Choroid plexus epithelial cell (primary cell): ENCODE measurements around the gene DNAJC4.

Experiments used
- DNase-seq: peaks from one replicate; pipeline ENCODE4 v3.0.0-alpha.2; 2010; ENCODE audit warnings: low read depth
- H3K4me3 ChIP-seq: 2 replicates; pipeline ENCODE4 v1.5.1; 2011; ENCODE audit warnings: low read depth, mild to moderate bottlenecking, control low read depth, low read length, moderate library complexity
- TF ChIP-seq, protein P1 (sequence below): conservative IDR thresholded peaks from 2 replicates; pipeline ENCODE4 v1.5.1; 2011; ENCODE audit warnings: low read depth, mild to moderate bottlenecking, control low read depth, inconsistent platforms, low read length, moderate library complexity

DNAJC4 gene

DNA sequence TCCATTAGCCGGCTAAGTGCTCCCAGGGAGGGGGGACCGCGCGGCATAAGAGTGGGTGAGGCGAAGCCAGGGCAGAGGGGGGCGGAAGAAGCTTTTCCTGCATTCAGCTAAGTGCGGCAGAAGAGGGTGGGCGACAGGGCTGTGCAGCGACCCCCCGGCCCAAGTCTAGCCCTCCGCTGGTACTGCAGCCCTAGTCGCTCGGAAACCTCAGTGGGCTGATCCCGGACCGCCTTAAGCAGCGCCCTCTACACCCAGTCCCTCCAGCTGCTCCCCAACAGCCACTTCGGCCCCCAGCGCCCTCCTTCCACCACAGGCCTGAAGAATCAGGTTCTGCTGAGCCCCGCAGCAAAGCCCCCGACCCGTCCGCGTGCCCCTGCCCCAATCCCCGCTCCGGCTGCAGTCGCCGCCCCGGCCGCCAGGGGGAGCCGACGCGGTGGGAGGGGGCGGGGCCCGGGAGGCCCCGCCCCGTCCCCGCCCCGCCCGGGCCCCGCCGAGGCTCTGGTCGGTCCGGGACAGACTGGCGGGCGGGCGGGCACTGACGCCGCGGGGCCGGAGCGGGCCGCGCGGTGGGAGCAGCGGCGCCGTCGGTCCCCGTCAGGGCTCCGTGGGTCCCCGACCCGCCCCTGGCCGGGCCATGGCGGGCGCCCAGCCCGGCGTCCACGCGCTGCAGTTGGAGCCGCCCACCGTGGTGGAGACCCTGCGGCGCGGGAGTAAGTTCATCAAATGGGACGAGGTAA, 20.8 kb downstream of the DNAJC4 start, which contains the start of gene PLCB3:
Gene PLCB3 (plus strand): TSS at position 515 of the 737 bp plus-strand sequence. CDS start 120 bp downstream, at position 635.
- TF ChIP-seq, protein P1, sequence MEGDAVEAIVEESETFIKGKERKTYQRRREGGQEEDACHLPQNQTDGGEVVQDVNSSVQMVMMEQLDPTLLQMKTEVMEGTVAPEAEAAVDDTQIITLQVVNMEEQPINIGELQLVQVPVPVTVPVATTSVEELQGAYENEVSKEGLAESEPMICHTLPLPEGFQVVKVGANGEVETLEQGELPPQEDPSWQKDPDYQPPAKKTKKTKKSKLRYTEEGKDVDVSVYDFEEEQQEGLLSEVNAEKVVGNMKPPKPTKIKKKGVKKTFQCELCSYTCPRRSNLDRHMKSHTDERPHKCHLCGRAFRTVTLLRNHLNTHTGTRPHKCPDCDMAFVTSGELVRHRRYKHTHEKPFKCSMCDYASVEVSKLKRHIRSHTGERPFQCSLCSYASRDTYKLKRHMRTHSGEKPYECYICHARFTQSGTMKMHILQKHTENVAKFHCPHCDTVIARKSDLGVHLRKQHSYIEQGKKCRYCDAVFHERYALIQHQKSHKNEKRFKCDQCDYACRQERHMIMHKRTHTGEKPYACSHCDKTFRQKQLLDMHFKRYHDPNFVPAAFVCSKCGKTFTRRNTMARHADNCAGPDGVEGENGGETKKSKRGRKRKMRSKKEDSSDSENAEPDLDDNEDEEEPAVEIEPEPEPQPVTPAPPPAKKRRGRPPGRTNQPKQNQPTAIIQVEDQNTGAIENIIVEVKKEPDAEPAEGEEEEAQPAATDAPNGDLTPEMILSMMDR: peak; percentile 45
- DNase-seq: no peak
- H3K4me3 ChIP-seq: peak within 1 kb of the TSS; percentile 63

DNA sequence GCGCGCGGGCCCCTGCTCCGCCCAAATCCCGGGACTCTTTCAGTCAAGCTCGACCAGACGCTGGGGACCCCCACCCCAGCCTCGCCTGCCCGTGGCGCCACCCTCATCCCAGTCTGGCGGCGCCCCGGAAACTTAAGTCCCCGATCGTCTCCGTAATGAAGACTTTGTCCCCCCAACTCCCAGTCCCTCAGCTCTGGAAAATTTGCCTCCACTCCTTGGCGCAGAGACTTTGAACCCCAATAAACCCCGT, 21.3 kb downstream of the DNAJC4 start:
- DNase-seq: no peak
- H3K4me3 ChIP-seq: peak overlapping the region; percentile 63
- TF ChIP-seq, protein P1: no peak

DNA sequence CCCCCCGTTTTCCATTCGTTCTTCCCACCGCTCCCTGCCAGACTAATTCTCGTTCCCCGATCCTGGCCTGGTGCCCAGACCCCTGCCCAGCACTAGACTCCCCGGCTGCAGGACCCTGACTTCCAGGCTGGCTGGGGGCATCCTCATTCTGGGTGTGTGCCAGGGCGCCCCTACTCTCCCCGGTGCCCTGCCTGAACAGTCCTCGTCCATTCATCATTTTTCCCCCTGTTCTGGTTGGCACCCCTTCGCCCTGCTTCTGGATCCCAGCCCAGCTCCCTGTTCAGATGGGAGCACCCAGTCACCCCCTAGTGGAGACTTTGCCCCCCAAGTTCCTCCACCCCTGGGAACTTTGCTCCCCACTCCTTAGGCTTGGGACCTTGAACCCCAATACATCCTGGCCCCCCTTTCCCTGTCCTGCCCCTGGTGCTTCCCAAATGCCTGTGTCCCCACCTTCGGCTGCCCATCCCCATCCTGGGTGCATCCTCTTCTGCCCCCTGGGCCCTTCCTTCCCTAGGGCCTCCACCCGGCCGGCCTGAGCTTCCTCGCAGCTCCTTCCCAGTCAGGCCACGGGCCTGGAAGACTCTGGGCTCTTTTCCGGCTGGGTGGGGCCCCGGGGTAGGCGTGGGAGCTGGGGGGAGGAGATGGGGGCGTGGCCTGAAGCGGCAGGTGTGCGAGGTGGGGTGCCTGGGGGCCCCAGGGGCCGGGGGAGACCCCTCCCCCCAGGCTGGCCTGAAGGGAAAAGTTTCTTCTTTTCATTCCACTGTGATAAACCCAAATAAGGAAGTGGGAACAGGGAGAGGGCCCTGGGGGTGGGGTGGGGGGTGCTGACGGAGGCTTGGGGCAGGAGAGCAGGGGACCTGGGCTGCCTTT, 21.9 kb downstream of the DNAJC4 start:
- no peak for DNase-seq
- TF ChIP-seq, protein P1: peak; percentile 39
- peak overlapping the region; percentile 63 for H3K4me3 ChIP-seq

DNA sequence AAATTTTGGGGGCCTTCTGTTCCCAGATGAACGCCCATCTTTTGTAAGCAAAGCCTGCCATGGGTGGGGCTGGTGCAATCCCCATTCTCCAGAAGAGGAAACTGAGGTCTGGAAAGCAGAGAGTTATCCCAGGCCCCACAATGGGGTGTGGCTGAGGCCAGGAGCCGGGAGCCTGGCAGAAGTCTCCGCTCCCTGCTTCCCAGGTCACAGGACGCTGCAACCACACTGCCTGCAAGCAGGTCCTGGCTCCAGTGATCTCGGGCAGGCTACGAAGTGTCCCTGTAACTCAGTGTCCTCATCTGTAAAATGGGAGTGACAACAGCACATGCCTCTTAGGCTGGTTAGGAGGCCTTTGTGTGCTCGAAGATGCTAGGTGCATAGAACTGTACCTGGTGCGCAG, 22.7 kb downstream of the DNAJC4 start:
- DNase-seq: no peak
- TF ChIP-seq, protein P1: no peak
- no peak overlapping the region for H3K4me3 ChIP-seq

DNA sequence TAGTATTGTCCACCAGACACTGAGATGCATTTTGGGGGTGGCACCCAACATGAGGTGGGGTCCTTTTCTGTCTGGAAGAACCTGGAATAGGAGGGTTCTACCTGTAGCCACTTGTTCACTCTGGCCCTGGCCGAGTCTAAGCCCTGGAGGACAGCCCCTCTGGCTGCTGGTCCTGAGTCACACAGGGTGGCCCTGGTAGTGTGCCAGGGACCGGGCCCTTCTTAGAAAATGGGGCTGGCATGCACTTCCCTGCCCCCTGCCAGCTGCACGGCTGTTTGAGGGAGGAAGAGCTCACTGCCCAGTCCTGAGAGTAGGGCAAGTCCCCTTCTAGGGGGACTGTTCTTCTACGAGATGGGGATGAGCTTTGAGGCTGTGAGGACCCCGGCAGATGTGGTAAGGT, 23.1 kb downstream of the DNAJC4 start:
- no peak for DNase-seq
- TF ChIP-seq, protein P1: no peak
- H3K4me3 ChIP-seq: no peak overlapping the region

DNA sequence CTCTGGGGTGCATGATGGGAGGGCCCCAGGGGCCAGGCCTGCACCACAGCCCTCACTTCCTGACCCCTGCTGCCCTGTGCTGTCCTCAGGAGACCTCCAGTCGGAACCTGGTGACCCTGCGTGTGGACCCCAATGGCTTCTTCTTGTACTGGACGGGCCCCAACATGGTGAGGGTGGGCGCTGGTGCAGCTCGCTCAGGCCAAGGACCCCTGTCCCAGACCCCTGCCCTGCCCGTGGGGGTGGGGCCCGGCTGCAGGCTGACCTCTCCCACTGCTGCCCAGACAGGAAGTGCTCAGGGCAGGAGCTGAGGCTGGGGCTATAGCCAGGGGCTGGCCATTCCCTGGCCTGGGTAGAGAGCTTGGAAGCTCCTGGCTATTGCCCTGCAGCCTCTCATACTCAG, 24.0 kb downstream of the DNAJC4 start:
- no peak overlapping the region for H3K4me3 ChIP-seq
- DNase-seq: no peak
- TF ChIP-seq, protein P1: no peak
